ENCODE results near the gene PLXNB3.

The PLXNB3 gene

DNA sequence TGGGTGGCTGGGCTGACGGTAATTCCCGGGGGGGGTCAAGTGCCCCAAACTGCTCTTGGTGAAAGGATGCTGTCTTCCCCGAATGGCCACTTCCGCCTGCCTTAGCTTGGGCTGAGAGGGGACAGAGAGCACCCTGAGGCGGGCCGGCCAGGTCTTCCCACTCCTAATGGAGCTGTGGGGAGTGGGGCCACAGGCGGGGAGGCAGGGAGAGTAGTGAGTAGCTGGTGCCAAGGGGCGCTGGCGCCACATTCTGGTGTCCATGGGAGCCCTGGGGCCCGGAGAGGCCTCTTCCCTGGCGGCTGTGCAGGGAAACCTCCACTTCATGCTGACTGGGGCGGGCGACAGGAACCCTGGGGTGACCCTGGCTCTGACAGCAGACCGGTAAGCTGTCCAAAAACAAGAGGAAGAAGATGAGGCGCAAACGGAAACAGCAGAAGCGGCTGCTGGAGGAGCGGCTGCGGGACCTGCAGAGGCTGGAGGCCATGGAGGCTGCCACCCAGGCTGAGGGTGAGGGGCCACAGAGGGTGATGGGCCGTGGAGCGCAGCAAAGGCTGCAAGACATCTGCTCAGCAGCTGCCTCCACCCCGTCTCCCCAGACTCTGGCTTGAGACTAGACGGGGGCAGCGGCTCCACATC lies 19.4 kb downstream of the PLXNB3 start:
- TF ChIP-seq, protein P1, sequence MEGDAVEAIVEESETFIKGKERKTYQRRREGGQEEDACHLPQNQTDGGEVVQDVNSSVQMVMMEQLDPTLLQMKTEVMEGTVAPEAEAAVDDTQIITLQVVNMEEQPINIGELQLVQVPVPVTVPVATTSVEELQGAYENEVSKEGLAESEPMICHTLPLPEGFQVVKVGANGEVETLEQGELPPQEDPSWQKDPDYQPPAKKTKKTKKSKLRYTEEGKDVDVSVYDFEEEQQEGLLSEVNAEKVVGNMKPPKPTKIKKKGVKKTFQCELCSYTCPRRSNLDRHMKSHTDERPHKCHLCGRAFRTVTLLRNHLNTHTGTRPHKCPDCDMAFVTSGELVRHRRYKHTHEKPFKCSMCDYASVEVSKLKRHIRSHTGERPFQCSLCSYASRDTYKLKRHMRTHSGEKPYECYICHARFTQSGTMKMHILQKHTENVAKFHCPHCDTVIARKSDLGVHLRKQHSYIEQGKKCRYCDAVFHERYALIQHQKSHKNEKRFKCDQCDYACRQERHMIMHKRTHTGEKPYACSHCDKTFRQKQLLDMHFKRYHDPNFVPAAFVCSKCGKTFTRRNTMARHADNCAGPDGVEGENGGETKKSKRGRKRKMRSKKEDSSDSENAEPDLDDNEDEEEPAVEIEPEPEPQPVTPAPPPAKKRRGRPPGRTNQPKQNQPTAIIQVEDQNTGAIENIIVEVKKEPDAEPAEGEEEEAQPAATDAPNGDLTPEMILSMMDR (IDR thresholded peaks at IDR 0.05; ENCODE audit: low read depth, low read length): no peak
- in situ Hi-C loops (cut with HindIII; ENCODE audit: low sequenced_read_pairs): no loop called here
- no peak overlapping the region for H3K4me3 ChIP-seq (ENCODE audit: low read depth, low read length)
- no peak for DNase-seq (ENCODE audit: low read depth, low spot score)

DNA sequence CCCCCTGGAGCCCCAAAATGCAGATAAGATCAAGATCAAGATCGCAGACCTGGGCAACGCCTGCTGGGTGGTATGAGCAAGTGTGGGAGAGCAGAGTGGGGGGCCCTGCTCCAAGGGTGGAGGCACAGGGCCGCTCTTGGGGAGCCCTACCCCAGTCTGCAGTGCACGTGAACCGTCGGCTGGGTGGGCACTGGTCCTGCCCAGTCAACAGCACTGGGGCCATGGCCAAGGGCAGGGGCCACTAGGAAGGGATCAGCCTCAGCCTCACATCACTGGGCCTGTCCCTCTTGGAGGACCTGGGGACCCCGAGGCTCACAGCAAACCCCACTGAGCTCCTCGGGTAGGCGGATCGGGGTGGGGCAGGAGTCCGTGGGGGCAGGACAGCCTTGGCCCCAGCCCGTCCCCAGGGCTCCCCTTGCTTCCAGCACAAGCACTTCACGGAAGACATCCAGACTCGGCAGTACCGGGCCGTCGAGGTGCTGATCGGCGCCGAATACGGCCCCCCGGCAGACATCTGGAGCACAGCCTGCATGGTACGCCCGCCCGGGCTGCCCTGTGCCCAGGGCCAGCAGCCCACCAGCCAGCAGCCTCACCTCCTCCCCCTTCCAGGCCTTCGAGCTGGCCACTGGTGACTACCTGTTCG lies 20.4 kb downstream of the PLXNB3 start:
- H3K4me3 ChIP-seq (ENCODE audit: low read depth, low read length): no peak overlapping the region
- in situ Hi-C loops (cut with HindIII; ENCODE audit: low sequenced_read_pairs): no loop called here
- TF ChIP-seq, protein P1 (IDR thresholded peaks at IDR 0.05; ENCODE audit: low read depth, low read length): no peak
- DNase-seq (ENCODE audit: low read depth, low spot score): no peak

- no peak overlapping the region for H3K4me3 ChIP-seq (ENCODE audit: low read depth, low read length)
- TF ChIP-seq, protein P1 (IDR thresholded peaks at IDR 0.05; ENCODE audit: low read depth, low read length): no peak
- no peak for DNase-seq (ENCODE audit: low read depth, low spot score)
- in situ Hi-C loops (cut with HindIII; ENCODE audit: low sequenced_read_pairs): no loop called here
Measured at GRCh38 chrX:153786669-153787068, 22.6 kb downstream of the PLXNB3 start.

- H3K4me3 ChIP-seq (ENCODE audit: low read depth, low read length): no peak overlapping the region
- TF ChIP-seq, protein P1 (IDR thresholded peaks at IDR 0.05; ENCODE audit: low read depth, low read length): no peak
- no peak for DNase-seq (ENCODE audit: low read depth, low spot score)
- in situ Hi-C loops (cut with HindIII; ENCODE audit: low sequenced_read_pairs): no loop called here
Measured at GRCh38 chrX:153789654-153790053, 25.6 kb downstream of the PLXNB3 start.

- no peak for DNase-seq (ENCODE audit: low read depth, low spot score)
- in situ Hi-C loops (cut with HindIII; ENCODE audit: low sequenced_read_pairs): no loop called here
- TF ChIP-seq, protein P1 (IDR thresholded peaks at IDR 0.05; ENCODE audit: low read depth, low read length): no peak
- no peak overlapping the region for H3K4me3 ChIP-seq (ENCODE audit: low read depth, low read length)
Measured at GRCh38 chrX:153791104-153791852, 27.2 kb downstream of the PLXNB3 start.

GRCh38 chrX:153792368-153792767 lies 28.3 kb downstream of the PLXNB3 start:
- TF ChIP-seq, protein P1 (IDR thresholded peaks at IDR 0.05; ENCODE audit: low read depth, low read length): no peak
- in situ Hi-C loops (cut with HindIII; ENCODE audit: low sequenced_read_pairs): no loop called here
- DNase-seq (ENCODE audit: low read depth, low spot score): no peak
- no peak overlapping the region for H3K4me3 ChIP-seq (ENCODE audit: low read depth, low read length)
